ENCODE measurements around the gene ZNF101.

Gene ZNF101

GRCh38 chr19:19655051-19655594, 13.5 kb upstream of the ZNF101 start:
- no peak for DNase-seq (ENCODE audit: low read depth)

GRCh38 chr19:19655641-19656343, 12.8 kb upstream of the ZNF101 start:
- TF ChIP-seq, protein P1, sequence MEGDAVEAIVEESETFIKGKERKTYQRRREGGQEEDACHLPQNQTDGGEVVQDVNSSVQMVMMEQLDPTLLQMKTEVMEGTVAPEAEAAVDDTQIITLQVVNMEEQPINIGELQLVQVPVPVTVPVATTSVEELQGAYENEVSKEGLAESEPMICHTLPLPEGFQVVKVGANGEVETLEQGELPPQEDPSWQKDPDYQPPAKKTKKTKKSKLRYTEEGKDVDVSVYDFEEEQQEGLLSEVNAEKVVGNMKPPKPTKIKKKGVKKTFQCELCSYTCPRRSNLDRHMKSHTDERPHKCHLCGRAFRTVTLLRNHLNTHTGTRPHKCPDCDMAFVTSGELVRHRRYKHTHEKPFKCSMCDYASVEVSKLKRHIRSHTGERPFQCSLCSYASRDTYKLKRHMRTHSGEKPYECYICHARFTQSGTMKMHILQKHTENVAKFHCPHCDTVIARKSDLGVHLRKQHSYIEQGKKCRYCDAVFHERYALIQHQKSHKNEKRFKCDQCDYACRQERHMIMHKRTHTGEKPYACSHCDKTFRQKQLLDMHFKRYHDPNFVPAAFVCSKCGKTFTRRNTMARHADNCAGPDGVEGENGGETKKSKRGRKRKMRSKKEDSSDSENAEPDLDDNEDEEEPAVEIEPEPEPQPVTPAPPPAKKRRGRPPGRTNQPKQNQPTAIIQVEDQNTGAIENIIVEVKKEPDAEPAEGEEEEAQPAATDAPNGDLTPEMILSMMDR (IDR thresholded peaks at IDR 0.05; ENCODE audit: low read depth, low read length, missing control alignments), result no peak
- in situ Hi-C loops (cut with HindIII; ENCODE audit: low sequenced_read_pairs), result no loop called here
- no peak for DNase-seq (ENCODE audit: low read depth)
- H3K4me3 ChIP-seq (ENCODE audit: low read depth, low read length), result no peak overlapping the region

More at GRCh38 chr19:19655051-19655594, 13.5 kb upstream of the ZNF101 start:
- TF ChIP-seq, protein P1 (IDR thresholded peaks at IDR 0.05; ENCODE audit: low read depth, low read length, missing control alignments), result no peak
- H3K4me3 ChIP-seq (ENCODE audit: low read depth, low read length), result no peak overlapping the region
- in situ Hi-C loops (cut with HindIII; ENCODE audit: low sequenced_read_pairs), result no loop called here

DNA sequence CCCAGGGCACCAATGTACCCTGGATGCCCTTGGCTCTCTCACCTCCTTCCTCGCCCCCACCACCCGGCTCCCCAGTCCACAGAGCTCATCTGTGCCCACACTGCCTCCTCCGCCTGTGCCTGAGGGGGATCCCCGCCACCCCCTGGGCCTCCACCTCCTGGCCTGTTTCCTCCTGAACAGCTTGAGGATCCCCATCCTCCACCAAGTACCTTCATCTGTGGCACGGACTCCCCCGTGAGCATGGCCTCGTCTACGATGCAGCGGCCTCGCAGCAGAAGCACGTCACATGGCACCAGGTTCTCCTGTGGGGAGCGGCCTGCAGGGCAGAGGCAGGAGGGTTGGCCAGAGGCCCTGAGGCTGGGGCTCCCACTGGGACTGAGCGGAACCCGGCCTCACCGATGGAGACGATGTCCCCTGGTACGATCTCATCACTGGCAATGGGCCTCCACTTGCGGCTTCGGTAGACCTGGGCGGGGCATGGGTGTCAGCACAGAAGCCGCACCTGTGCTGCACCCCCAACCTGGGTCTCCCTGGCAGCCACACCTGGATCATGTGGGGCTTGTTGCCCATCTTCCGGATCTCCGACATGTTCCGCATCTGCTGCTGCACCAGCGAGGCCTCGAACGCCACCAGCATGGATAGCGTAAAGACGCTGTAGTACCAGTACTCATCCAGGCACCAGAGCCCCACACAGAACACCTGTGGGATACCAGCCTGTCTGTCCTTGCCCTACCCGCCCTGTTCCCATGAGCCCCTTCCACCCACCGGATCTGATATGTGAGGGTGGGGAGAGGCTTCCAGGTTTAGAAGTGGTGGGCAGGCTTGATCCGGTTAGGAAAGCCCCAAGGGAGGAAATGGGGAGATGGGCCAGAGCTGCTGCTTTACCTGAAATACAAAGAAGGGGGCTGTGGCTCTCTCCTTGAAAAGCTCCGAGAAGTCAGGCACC, 11.9 kb upstream of the ZNF101 start:
- DNase-seq (ENCODE audit: low read depth), result no peak
- in situ Hi-C loops (cut with HindIII; ENCODE audit: low sequenced_read_pairs), result no loop called here
- H3K4me3 ChIP-seq (ENCODE audit: low read depth, low read length), result no peak overlapping the region
- TF ChIP-seq, protein P1 (IDR thresholded peaks at IDR 0.05; ENCODE audit: low read depth, low read length, missing control alignments), result no peak

DNA sequence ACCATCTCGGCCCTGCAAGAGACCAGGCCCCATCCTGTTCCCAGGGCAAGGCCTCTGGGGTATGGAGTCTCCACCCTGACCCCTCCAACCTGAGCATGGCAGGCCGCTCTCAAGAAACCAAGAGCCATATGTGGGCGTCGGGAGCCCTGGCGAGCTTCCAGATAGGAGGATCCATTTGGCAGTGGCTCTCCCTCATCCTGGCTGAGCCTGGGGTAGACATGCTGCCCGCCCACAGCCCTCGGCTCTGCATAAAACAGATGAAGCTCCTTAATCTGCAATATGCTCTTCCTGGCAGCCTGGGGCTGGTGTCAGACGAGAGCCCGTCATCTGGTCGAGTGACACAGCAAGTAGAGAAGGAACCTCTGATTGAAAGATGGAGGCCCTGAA, 11.2 kb upstream of the ZNF101 start:
- in situ Hi-C loops (cut with HindIII; ENCODE audit: low sequenced_read_pairs), result no loop called here
- DNase-seq (ENCODE audit: low read depth), result no peak
- TF ChIP-seq, protein P1 (IDR thresholded peaks at IDR 0.05; ENCODE audit: low read depth, low read length, missing control alignments), result no peak
- no peak overlapping the region for H3K4me3 ChIP-seq (ENCODE audit: low read depth, low read length)

- no peak for DNase-seq (ENCODE audit: low read depth)
- in situ Hi-C loops (cut with HindIII; ENCODE audit: low sequenced_read_pairs), result no loop called here
- TF ChIP-seq, protein P1 (IDR thresholded peaks at IDR 0.05; ENCODE audit: low read depth, low read length, missing control alignments), result no peak
- no peak overlapping the region for H3K4me3 ChIP-seq (ENCODE audit: low read depth, low read length)
Observed at GRCh38 chr19:19659646-19660245, 8.9 kb upstream of the ZNF101 start.

GRCh38 chr19:19661141-19661674, 7.4 kb upstream of the ZNF101 start:
- in situ Hi-C loops (cut with HindIII; ENCODE audit: low sequenced_read_pairs), result no loop called here
- no peak for DNase-seq (ENCODE audit: low read depth)
- H3K4me3 ChIP-seq (ENCODE audit: low read depth, low read length), result no peak overlapping the region
- TF ChIP-seq, protein P1 (IDR thresholded peaks at IDR 0.05; ENCODE audit: low read depth, low read length, missing control alignments), result no peak
